ENCODE measurements around the gene BMPER.

BMPER gene

GRCh38 chr7:34104992-34105391 is 199.7 kb downstream of the BMPER start:
- DNase-seq: no peak

DNA sequence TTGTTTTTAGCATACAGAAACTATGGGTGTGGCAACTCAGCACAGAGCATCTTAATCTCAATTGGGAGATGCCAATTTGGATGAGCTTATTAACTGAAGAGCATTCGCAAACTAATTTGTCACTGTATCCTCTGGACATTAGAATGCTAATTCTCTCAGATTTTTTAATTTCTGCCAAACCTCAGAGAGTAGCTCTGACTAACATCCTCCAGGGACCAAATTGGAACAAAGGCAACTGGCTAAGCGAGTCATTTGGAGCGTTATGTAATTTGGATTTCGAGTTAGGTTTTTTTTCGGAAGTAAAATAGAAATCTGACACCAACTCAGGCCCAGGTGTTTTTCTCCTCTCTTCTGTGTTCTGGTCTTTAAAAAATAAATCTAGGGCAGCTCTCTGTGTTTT is 201.9 kb downstream of the BMPER start:
- DNase-seq: no peak

- DNase-seq: no peak
Measured at GRCh38 chr7:34108165-34108564, 202.8 kb downstream of the BMPER start.

GRCh38 chr7:34109936-34110780 is 204.8 kb downstream of the BMPER start:
- DNase-seq: no peak

DNA sequence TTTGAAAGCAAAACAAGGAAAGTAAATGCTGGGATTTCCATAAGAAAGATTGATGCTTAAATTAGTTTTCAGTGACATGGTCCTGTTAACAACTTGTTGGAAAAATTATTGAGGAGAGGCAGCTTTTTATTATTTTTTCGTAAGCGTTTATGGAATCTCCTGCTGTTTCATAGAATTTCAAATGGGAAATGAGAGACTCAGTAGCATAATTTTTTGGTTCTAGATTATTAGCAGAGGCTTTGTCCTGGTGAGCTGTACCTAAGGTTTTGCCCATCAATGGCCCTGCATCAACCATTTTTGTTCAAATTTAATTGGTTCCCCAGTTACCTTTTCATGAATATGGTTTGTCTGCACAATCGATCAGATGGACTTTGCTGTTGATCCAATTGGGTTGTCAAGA is 205.7 kb downstream of the BMPER start:
- no peak for DNase-seq

DNA sequence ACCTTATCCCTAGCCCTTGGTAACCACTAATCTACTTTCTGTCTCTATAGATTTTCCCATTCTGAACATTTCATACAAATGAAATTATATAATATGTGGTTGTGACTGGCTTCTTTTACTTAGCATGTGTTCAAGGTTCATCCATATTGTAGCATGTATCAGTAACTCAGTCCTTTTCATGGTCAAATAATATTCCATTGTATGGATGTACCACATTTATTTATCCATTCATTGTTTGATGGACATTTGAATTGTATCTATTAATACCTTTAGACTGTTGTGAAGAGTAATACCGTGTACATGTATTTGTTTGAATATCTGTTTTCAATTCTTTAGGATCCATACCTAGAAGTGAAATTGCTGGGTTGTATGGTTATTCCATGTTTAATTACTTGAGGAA is 210.2 kb downstream of the BMPER start:
- DNase-seq: no peak

- no peak for DNase-seq
Measured at GRCh38 chr7:34117573-34117972, 212.2 kb downstream of the BMPER start.

DNA sequence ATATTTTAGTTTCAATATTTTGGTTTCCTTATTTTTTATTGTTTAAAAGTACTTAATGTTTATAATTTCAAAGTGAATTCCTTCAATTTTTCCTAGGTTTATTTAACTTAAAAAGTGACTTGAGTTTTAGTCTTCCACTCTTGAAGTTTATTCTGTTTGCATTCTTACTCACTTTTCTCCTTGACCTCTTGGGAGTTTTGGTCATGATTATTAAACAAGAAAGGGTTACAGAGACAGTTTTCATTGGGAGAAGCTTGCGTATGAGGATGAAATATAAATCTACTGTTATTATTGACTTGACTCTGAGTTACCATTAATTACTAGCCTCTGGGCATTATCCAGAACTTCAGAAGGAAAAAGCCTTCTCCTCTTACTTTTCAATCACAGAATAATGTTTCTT is 216.0 kb downstream of the BMPER start:
- no peak for DNase-seq

GRCh38 chr7:34123316-34123715 is 218.0 kb downstream of the BMPER start:
- no peak for DNase-seq

GRCh38 chr7:34124765-34125164 is 219.4 kb downstream of the BMPER start:
- DNase-seq: no peak

DNA sequence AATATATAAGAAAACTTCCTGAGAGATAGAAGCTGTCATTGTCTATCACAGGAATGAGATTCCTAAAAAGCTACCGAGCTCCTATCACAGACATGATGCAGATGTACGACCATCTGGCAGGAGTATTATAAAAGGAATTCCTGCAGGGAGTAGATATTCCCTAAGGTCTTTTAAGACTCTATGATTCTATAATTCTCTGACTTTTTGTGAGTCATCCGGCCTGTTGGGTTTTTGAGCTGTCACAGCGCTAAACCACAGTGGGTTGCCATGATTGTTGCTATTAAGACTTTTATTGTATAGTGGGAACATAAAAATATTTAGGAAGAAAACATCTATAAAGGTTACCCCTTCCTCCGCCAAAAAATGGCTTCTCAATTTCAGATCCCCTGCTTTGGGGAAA is 223.4 kb downstream of the BMPER start:
- no peak for DNase-seq

DNA sequence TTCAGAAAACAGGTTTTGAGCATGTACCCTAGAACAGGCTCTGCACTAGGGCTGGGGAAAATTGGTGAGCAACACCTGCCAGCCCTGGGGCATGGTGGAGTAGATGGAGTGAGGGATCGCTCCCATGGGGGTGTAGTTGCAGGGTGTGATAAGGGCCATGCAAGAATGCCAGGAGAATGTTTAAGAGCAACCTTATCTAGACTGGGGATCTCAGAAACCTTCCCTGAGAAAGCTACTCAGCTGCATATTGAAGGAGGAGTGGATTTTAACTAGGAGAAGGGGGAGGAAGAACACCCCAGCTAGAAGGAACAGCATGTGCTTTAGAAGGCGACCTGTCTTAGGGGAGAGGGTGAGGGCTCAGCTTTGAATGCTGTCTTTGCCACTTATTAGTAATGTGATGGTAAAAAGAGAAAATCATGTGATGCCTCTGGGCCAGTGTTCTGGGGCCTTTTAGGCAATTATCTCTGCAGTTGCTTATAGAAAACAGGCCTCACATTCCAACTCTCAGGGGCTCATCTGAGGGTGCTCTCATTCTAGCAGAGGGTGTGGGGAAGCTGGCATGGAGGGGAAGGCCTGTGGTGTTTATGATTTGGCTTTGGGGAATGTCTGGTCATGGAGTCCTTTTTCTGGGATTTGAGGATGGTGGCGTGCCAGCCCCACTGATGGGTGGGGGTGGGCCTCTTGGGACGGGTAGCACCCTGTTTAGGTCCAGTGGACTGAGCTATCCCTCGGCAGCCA is 225.4 kb downstream of the BMPER start:
- no peak for DNase-seq

DNA sequence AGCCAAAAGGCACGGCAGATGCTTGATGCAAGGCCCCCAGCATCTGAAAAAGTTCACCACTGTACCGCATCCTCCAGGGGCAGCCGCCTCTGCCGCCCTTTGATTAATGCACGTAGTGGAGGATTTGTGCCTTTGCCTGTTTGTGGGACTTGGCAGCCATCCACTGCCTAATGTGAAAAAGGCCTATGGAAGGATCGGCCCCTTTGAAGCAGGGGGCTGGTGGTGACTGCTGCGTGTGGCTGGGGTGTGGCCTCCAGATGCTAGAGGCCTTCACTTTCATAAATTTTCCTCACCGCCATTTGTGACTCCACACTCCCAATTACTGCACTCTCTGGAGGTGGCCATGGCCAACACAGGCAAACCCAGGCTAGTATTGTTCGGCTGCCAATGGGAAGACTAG is 226.0 kb downstream of the BMPER start:
- no peak for DNase-seq

GRCh38 chr7:34133356-34133982 is 228.1 kb downstream of the BMPER start:
- no peak for DNase-seq

DNA sequence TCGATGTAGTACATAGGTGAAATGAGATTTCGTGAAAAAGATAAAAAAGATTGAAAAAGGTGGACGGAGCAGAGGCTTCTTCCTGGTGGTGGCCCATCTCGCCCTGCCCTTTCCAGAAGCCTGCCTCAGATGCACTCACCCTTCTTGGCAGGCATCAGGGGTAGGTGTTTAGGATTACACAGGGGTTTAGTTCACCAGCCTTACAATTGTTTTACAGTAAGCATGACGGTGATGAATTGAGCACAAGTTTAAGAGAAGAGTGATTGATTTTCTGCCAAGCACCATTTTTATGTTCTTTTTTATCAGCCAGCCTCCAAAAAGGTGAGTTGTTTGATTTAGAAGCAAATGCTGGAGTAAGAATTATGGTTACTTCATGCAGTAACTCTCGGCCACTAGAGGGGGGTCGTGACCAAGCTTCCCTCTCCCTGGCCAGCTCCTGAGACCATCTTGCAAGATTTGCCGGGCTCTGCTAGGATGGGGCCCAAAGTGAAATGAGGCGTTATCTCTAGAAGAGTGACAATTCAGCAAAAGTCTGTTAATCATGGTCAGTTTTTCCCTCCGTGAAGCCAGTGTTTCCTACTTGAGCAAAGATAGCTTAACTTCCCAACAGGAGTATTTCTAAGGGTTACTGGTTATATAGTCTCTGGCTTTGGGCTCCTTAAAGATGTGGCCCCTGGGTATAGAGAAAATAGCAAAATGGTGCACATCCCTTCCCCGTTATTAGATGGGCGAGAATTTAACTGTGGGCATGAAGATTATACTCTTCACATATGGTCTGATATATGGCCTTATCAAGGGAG is 228.8 kb downstream of the BMPER start:
- DNase-seq: no peak

DNA sequence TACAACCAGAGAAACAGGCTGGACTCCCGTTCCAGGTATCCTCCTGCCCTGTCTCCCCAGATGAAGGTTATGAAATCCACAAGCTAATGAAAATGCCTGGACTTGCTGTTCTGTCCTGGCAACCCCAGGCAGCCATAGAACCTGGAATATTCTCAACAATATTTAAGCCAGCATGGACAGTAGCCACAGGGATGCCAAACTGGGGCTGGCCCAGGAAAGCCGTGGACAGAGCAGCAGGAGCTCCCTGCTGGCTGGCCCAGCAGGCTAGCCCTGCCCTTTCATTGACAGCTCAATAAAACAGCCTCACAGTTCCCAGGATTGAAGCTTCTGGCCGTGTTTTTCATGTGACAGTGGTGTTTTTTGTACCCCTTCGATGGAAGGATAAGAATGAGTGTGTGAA is 230.6 kb downstream of the BMPER start:
- no peak for DNase-seq

- no peak for DNase-seq
Measured at GRCh38 chr7:34136698-34137097, 231.4 kb downstream of the BMPER start.

GRCh38 chr7:34137176-34137575 is 231.8 kb downstream of the BMPER start:
- no peak for DNase-seq

- no peak for DNase-seq
Measured at GRCh38 chr7:34138483-34138882, 233.1 kb downstream of the BMPER start.

GRCh38 chr7:34139086-34139485 is 233.7 kb downstream of the BMPER start:
- DNase-seq: no peak

GRCh38 chr7:34140066-34140465 is 234.7 kb downstream of the BMPER start:
- DNase-seq: no peak

DNA sequence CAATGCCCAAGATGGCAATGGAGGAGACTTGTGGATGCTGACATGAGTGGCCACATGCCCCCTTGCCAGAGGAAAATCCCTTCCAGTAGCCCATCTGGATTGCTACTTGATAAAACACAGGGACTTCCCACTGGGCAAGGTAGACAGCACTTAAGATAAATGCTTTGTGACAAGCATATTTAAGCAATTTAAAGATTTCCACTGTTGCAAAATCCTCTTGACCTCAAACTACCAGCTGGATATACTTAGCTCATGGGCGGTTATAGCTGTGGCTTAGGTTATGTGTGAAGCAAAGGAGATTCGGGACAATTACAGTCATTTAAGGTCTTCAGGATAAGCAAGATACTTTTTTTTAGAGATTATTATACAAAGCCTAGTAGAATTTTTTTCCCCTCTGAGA is 238.1 kb downstream of the BMPER start:
- DNase-seq: no peak

DNA sequence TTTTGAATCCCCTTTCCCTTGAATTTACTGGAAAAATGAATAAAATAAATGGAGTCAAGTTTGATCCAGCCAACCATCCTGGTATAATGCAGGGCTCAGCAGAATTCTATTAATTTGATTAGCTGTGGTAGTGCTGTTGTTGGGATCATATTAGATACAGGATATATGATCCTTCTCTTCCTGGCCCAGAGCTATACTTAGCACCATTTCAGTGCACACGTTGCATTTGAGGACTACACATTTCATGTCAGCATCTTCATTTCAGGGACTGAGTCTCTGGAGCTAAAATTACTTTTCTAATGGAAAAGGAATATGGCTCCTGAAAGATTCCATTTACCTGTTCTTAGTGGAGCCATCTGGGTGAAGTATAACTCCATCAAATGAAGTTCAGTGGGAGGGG is 240.3 kb downstream of the BMPER start:
- DNase-seq: no peak
